IMR-90 (cell line): ENCODE results near the gene GYPE. TPM values are rescaled to one million over a fixed set of nuclear protein-coding genes. Genes with fewer than 3 reads are reported as not detected.
"Not testable (repeated sequence)": the region's sequence is repeated elsewhere in the genome, so short reads cannot be mapped to it uniquely, and the experiment has no call there.

Experiments used
- ATAC-seq: fragments of 200-7000 bp; cut with Tn5 transposase; 2 replicates; pipeline ENCODE4 v1.9.1; 2020; ENCODE audit warnings: low read depth, mild to moderate bottlenecking, moderate library complexity
- BruUV-seq: library from RNA; stranded (reverse); fragments of 400-500 nt; replicated peaks from 2 replicates; lab custom pipeline; 2021; lab: Mats Ljungman, UMichigan
- CTCF ChIA-PET: fragments of 300-600 bp; formaldehyde crosslinking; extraction: SDS; loops from one replicate; lab custom pipeline; 2021; ENCODE audit warnings: antibody characterized with exemption; lab: Yijun Ruan, JAX
- POLR2A ChIA-PET: fragments of 300-600 bp; sonication (Branson Sonifier 250); formaldehyde crosslinking; loops from one replicate; lab custom pipeline; 2022; ENCODE audit warnings: antibody characterized with exemption; ENCODE audit not compliant: unreplicated experiment; lab: Charles Lee
- DNase-seq: peaks from one replicate; pipeline ENCODE4 v3.0.0; 2013
- H2AFZ ChIP-seq: replicated peaks from 2 replicates; pipeline ENCODE3; 2013; ENCODE audit warnings: low read length, mild to moderate bottlenecking; ENCODE audit not compliant: poor library complexity
- H2AK5ac ChIP-seq: 2 replicates; pipeline ENCODE4 v1.6.1; 2013; ENCODE audit warnings: low read depth, low read length, inconsistent platforms
- H2AK9ac ChIP-seq: replicated peaks from 2 replicates; pipeline ENCODE3; 2013; ENCODE audit warnings: mild to moderate bottlenecking, low read depth, low read length, moderate library complexity; ENCODE audit not compliant: poor library complexity
- H2BK120ac ChIP-seq: 2 replicates; pipeline ENCODE4 v1.6.1; 2013; ENCODE audit warnings: low read depth, low read length, inconsistent platforms
- H2BK15ac ChIP-seq: 3 replicates; pipeline ENCODE4 v1.6.1; 2013; ENCODE audit warnings: low read depth, low read length, inconsistent platforms
- H2BK20ac ChIP-seq: 2 replicates; pipeline ENCODE4 v1.6.1; 2013; ENCODE audit warnings: low read depth, mild to moderate bottlenecking, inconsistent platforms, low read length, moderate library complexity
- H2BK5ac ChIP-seq: 2 replicates; pipeline ENCODE4 v1.6.1; 2013; ENCODE audit warnings: mild to moderate bottlenecking, low read depth, low read length, inconsistent platforms; ENCODE audit not compliant: poor library complexity, severe bottlenecking
- H3K14ac ChIP-seq: replicated peaks from 2 replicates; pipeline ENCODE4 v1.6.1; 2013; ENCODE audit warnings: low read depth, low read length, inconsistent platforms
- H3K18ac ChIP-seq: 2 replicates; pipeline ENCODE4 v1.6.1; 2013; ENCODE audit warnings: low read depth, low read length, control low read depth
- H3K23ac ChIP-seq: 2 replicates; pipeline ENCODE4 v1.6.1; 2013; ENCODE audit warnings: low read depth, low read length, inconsistent platforms
- H3K27ac ChIP-seq: 2 replicates; pipeline ENCODE4 v1.5.1; 2013; ENCODE audit warnings: mild to moderate bottlenecking, control low read depth, low read length; ENCODE audit not compliant: insufficient read depth
- H3K27me3 ChIP-seq: 2 replicates; pipeline ENCODE4 v1.6.1; 2013; ENCODE audit warnings: low read length; ENCODE audit not compliant: control insufficient read depth, insufficient read depth
- H3K36me3 ChIP-seq: 2 replicates; pipeline ENCODE4 v1.6.1; 2013; ENCODE audit warnings: low read length, mixed read lengths; ENCODE audit not compliant: control insufficient read depth, insufficient read depth
- H3K4ac ChIP-seq: 2 replicates; pipeline ENCODE4 v1.6.1; 2013; ENCODE audit warnings: low read depth, low read length, inconsistent platforms
- H3K4me1 ChIP-seq: 2 replicates; pipeline ENCODE4 v1.6.1; 2013; ENCODE audit warnings: low read length, mixed read lengths; ENCODE audit not compliant: control insufficient read depth, insufficient read depth
- H3K4me2 ChIP-seq: 2 replicates; pipeline ENCODE4 v1.6.1; 2013; ENCODE audit warnings: low read depth, mild to moderate bottlenecking, control low read depth, low read length, moderate library complexity
- H3K4me3 ChIP-seq: 2 replicates; pipeline ENCODE4 v1.5.1; 2013; ENCODE audit warnings: low read depth, mild to moderate bottlenecking, control low read depth, low read length, moderate library complexity; ENCODE audit not compliant: insufficient read depth
- H3K56ac ChIP-seq: 2 replicates; pipeline ENCODE4 v1.6.1; 2013; ENCODE audit warnings: low read length, inconsistent platforms; ENCODE audit not compliant: insufficient read depth; ENCODE audit errors: extremely low read depth
- H3K79me1 ChIP-seq, 2 experiments: 2 replicates each; pipeline ENCODE4 v1.6.1; 2013; ENCODE audit warnings: low read length in 2 of 2, inconsistent platforms in 1 of 2, low read depth in 1 of 2
- H3K9ac ChIP-seq: 2 replicates; pipeline ENCODE4 v1.6.1; 2013; ENCODE audit warnings: low read depth, low read length, control low read depth
- H3K9me1 ChIP-seq: 2 replicates; pipeline ENCODE4 v1.6.1; 2013; ENCODE audit warnings: low read length, inconsistent platforms; ENCODE audit not compliant: insufficient read depth
- H3K9me3 ChIP-seq: 2 replicates; pipeline ENCODE4 v1.6.1; 2013; ENCODE audit warnings: low read length; ENCODE audit not compliant: control insufficient read depth, insufficient read depth
- H4K20me1 ChIP-seq: 2 replicates; pipeline ENCODE4 v1.6.1; 2013; ENCODE audit warnings: low read length, inconsistent platforms; ENCODE audit not compliant: insufficient read depth
- H4K5ac ChIP-seq: 2 replicates; pipeline ENCODE4 v1.6.1; 2013; ENCODE audit warnings: mild to moderate bottlenecking, low read depth, low read length, control low read depth
- H4K8ac ChIP-seq, 2 experiments: 2 replicates each; pipeline ENCODE4 v1.6.1; 2013; ENCODE audit warnings: low read depth in 2 of 2, low read length in 2 of 2, control low read depth in 1 of 2, inconsistent platforms in 1 of 2
- H4K91ac ChIP-seq: 2 replicates; pipeline ENCODE4 v1.6.1; 2013; ENCODE audit warnings: low read depth, low read length, inconsistent platforms; ENCODE audit not compliant: insufficient read depth
- WGBS, 2 experiments: methylation state at CpG; one replicate each; pipeline versions ENCODE4 v1.1.5 to v1.1.7; 2013; ENCODE audit warnings: missing lambda C conversion rate in 2 of 2; ENCODE audit not compliant: insufficient read length in 1 of 2; ENCODE audit errors: extremely low coverage in 2 of 2; 5-methylcytosine and 5-hydroxymethylcytosine counted together
- dilution Hi-C: fragments of 300-500 bp; cut with HindIII; formaldehyde crosslinking; loops from one replicate; pipeline ENCODE4 v1.14.3; 2018; ENCODE audit warnings: low sequenced_read_pairs; ENCODE audit not compliant: unreplicated experiment
- in situ Hi-C: fragments of 300-500 bp; cut with MboI; formaldehyde crosslinking; loops from 3 replicates; pipeline ENCODE4 v1.14.3; 2019; ENCODE audit warnings: low sequenced_read_pairs, inconsistent platforms, mixed read lengths
- intact Hi-C: fragments of 100-400 bp; cut with micrococcal nuclease; formaldehyde crosslinking; loops from 2 replicates; pipeline ENCODE4 v1.10.0; 2022
- polyA plus RNA-seq, 3 experiments: library from polyadenylated mRNA; depleted of rRNA; stranded (reverse); fragments of >200 nt; gene quantifications; 2 replicates each; pipeline ENCODE4 v1.2.3, GENCODE V29; 2012; ENCODE audit warnings: low replicate concordance in 1 of 3
- total RNA-seq: library from RNA; depleted of rRNA; stranded (reverse); fragments of >200 nt; gene quantifications from 2 replicates; pipeline ENCODE4 v1.2.3, GENCODE V29; 2012

Gene GYPE
- total and polyA plus RNA-seq, 2 of the 4 experiments (the other 2 are of a cell fraction) = 0.36 to 0.54 TPM

DNA sequence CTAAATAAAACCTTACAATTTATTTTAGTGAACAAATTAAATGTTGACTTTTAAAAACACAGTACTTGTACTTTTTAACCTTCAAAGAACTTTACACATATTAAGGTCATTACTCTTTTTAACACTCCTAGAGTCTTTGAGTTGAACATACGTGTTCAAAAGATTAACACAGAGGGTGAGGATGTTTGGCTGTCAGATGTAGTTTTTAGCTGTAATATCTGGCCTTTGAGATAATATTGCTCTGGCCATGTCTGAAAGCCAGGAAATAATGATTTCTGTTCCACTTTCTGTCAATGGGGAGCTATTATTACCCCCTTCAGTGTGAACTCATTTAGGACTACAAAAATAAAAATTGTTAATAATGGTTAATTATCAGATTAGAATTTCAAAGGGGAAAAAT lies 42.1 kb upstream of the GYPE start:
- H4K5ac ChIP-seq, POLR2A ChIA-PET, H3K36me3 ChIP-seq, H2BK5ac ChIP-seq, CTCF ChIA-PET, intact Hi-C loops, H3K9me3 ChIP-seq, H2AFZ ChIP-seq, ATAC-seq, H2BK120ac ChIP-seq, H3K4me2 ChIP-seq, H3K56ac ChIP-seq, H3K9me1 ChIP-seq, H3K4ac ChIP-seq, H4K20me1 ChIP-seq, dilution Hi-C loops, H2BK15ac ChIP-seq, H3K27ac ChIP-seq, H3K18ac ChIP-seq, H2AK9ac ChIP-seq, H2BK20ac ChIP-seq, H3K23ac ChIP-seq, H3K9ac ChIP-seq, H3K14ac ChIP-seq, H4K91ac ChIP-seq, DNase-seq, H3K27me3 ChIP-seq, H3K79me1 ChIP-seq, H3K4me1 ChIP-seq, BruUV-seq, H4K8ac ChIP-seq, in situ Hi-C loops, H3K4me3 ChIP-seq, H2AK5ac ChIP-seq: not testable (repeated sequence)
- WGBS, 2 experiments = no CpG with 5 or more reads among the region's 1 CpG

DNA sequence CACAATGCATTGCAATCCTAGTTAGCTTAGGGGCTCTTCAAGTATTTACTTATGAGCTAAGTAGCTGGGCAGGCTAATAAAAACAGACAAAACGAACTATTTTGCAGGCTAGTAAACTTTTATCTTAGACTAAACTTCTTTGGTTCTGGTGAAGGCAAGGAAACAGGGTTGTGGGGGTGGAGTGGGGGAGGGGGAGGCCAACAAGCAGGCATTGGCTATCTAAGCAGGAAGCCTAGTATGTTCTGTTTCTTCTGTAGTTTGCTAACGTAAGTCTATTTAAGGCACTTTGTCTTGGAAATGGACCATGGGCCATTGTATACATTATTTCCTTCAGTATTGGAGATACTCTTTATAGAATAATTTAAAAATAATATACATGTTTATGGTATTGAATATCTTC lies 35.3 kb upstream of the GYPE start:
- H2AK5ac ChIP-seq, H2BK5ac ChIP-seq, H3K9ac ChIP-seq, H3K4ac ChIP-seq, H2BK15ac ChIP-seq, CTCF ChIA-PET, H2BK120ac ChIP-seq, H3K4me1 ChIP-seq, in situ Hi-C loops, H3K4me2 ChIP-seq, H4K5ac ChIP-seq, H3K27me3 ChIP-seq, H3K14ac ChIP-seq, DNase-seq, H4K91ac ChIP-seq, H3K56ac ChIP-seq, H2BK20ac ChIP-seq, H3K9me1 ChIP-seq, BruUV-seq, H3K9me3 ChIP-seq, H3K79me1 ChIP-seq, H2AFZ ChIP-seq, intact Hi-C loops, H3K4me3 ChIP-seq, dilution Hi-C loops, H3K36me3 ChIP-seq, H4K8ac ChIP-seq, POLR2A ChIA-PET, H3K27ac ChIP-seq, H3K18ac ChIP-seq, H3K23ac ChIP-seq, ATAC-seq, H4K20me1 ChIP-seq, H2AK9ac ChIP-seq: not testable (repeated sequence)
- no CpG with 5 or more reads among the region's 2 CpGs for WGBS, 2 experiments
